Kidney epithelial cell (primary cell): ENCODE results near the gene GLIS1. TPM values are rescaled to one million over a fixed set of nuclear protein-coding genes. Genes with fewer than 3 reads are reported as not detected.

ENCODE experiments used
- DNase-seq: peaks from one replicate; pipeline ENCODE4 v3.0.0-alpha.2; 2010; ENCODE audit warnings: low read depth
- H3K27me3 ChIP-seq: 2 replicates; pipeline ENCODE4 v1.6.0; 2011; ENCODE audit warnings: low read length; ENCODE audit not compliant: control insufficient read depth, insufficient read depth
- H3K36me3 ChIP-seq: 2 replicates; pipeline ENCODE4 v1.5.1; 2011; ENCODE audit warnings: low read length; ENCODE audit not compliant: control insufficient read depth, insufficient read depth
- H3K4me3 ChIP-seq: 2 replicates; pipeline ENCODE4 v1.5.1; 2011; ENCODE audit warnings: low read depth, mild to moderate bottlenecking, control low read depth, low read length
- CTCF ChIP-seq: IDR thresholded peaks from 2 replicates; pipeline ENCODE4 v1.5.1; 2011; ENCODE audit warnings: mild to moderate bottlenecking, moderate library complexity, low read length, control low read depth, inconsistent platforms; ENCODE audit not compliant: insufficient read depth, poor library complexity, severe bottlenecking
- total RNA-seq: library from RNA; depleted of rRNA; stranded (reverse); fragments of >200 nt; gene quantifications from 2 replicates; pipeline ENCODE4 v1.2.3, GENCODE V29; 2015

GLIS1 gene
- total RNA-seq, 1 donor from 2014 or later = 0.63 TPM

GRCh38 chr1:53562291-53562980 lies 176.5 kb downstream of the GLIS1 start:
- Histone ChIP-seq H3K27me3 (no peaks in the 10 kb centered on the region), H3K36me3 (no peaks in the 10 kb centered on the region), H3K4me3 (no peak overlapping the region)
- no peak for TF ChIP-seq CTCF
- DNase-seq = no peak

- no peak for DNase-seq
- no peaks in the 10 kb centered on the region for H3K36me3 ChIP-seq
- no peaks in the 10 kb centered on the region for H3K27me3 ChIP-seq
- H3K4me3 ChIP-seq = no peak overlapping the region
- TF ChIP-seq CTCF = no peak
These were observed 177.4 kb downstream of the GLIS1 start for GRCh38 chr1:53561503-53562105.

GRCh38 chr1:53560581-53561502 lies 178.1 kb downstream of the GLIS1 start:
- no peaks in the 10 kb centered on the region for H3K27me3 ChIP-seq
- TF ChIP-seq CTCF = no peak
- no peak for DNase-seq
- H3K4me3 ChIP-seq = no peak overlapping the region
- H3K36me3 ChIP-seq = no peaks in the 10 kb centered on the region

GRCh38 chr1:53559854-53560580 lies 178.9 kb downstream of the GLIS1 start:
- Histone ChIP-seq H3K27me3 (no peaks in the 10 kb centered on the region), H3K36me3 (no peaks in the 10 kb centered on the region), H3K4me3 (no peak overlapping the region)
- DNase-seq = no peak
- TF ChIP-seq CTCF = no peak

GRCh38 chr1:53559391-53559815 lies 179.6 kb downstream of the GLIS1 start:
- H3K36me3 ChIP-seq = no peaks in the 10 kb centered on the region
- DNase-seq = no peak
- no peak for TF ChIP-seq CTCF
- H3K4me3 ChIP-seq = no peak overlapping the region
- H3K27me3 ChIP-seq = peaks cover 2% of the 10 kb centered on the region
